Measurements from ENCODE around the gene ZBTB4.
A peak's percentile ranks its signal among the peaks of the same experiment; 100 is the strongest.
"Not testable (repeated sequence)": the region's sequence is repeated elsewhere in the genome, so short reads cannot be mapped to it uniquely, and the experiment has no call there.

The ZBTB4 gene

DNA sequence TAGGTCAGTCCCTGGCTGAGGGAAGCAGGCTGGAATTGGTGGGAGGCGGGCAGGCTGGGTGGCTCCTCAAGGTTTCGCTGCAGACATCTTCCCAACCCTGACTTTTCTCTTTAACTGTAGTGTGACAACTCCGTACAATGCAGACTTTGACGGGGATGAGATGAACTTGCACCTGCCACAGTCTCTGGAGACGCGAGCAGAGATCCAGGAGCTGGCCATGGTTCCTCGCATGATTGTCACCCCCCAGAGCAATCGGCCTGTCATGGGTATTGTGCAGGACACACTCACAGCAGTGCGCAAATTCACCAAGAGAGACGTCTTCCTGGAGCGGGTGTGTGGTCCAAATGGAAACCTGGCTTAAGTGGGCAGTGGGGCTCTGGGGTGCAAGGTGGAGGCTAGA is 19.7 kb upstream of the ZBTB4 start:
- H3K9me3 Mint-ChIP-seq: no peaks in the 10 kb centered on the region
- H3K27ac Mint-ChIP-seq: no peak overlapping the region
- H3K4me1 Mint-ChIP-seq: peaks cover 6% of the 10 kb centered on the region
- H3K36me3 Mint-ChIP-seq: peaks cover 76% of the 10 kb centered on the region
- no peak for ATAC-seq
- no peaks in the 10 kb centered on the region for H3K27me3 Mint-ChIP-seq
- no peak overlapping the region for H3K4me3 Mint-ChIP-seq

DNA sequence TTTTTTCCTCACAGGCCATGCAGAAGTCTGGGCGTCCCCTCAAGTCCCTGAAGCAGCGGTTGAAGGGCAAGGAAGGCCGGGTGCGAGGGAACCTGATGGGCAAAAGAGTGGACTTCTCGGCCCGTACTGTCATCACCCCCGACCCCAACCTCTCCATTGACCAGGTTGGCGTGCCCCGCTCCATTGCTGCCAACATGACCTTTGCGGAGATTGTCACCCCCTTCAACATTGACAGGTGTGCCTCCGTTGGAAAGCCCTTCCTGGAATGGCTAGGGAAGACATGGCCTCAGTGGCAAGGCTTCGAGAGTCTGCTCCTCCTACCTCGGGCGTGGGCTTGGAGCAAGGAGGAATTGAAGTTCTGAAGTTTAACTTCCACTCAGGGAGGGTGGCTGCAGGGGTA is 18.2 kb upstream of the ZBTB4 start:
- Mint-ChIP-seq H3K9me3 (no peaks in the 10 kb centered on the region), H3K27me3 (no peaks in the 10 kb centered on the region), H3K4me3 (no peak overlapping the region), H3K4me1 (peaks cover 22% of the 10 kb centered on the region), H3K27ac (no peak overlapping the region), H3K36me3 (peaks cover 73% of the 10 kb centered on the region)
- no peak for ATAC-seq

GRCh38 chr17:7497228-7497627 is 17.8 kb upstream of the ZBTB4 start:
- H3K9me3 Mint-ChIP-seq: no peaks in the 10 kb centered on the region
- H3K27me3 Mint-ChIP-seq: no peaks in the 10 kb centered on the region
- H3K36me3 Mint-ChIP-seq: peaks cover 69% of the 10 kb centered on the region
- peaks cover 22% of the 10 kb centered on the region for H3K4me1 Mint-ChIP-seq
- ATAC-seq: no peak
- H3K27ac Mint-ChIP-seq: no peak overlapping the region
- H3K4me3 Mint-ChIP-seq: no peak overlapping the region

DNA sequence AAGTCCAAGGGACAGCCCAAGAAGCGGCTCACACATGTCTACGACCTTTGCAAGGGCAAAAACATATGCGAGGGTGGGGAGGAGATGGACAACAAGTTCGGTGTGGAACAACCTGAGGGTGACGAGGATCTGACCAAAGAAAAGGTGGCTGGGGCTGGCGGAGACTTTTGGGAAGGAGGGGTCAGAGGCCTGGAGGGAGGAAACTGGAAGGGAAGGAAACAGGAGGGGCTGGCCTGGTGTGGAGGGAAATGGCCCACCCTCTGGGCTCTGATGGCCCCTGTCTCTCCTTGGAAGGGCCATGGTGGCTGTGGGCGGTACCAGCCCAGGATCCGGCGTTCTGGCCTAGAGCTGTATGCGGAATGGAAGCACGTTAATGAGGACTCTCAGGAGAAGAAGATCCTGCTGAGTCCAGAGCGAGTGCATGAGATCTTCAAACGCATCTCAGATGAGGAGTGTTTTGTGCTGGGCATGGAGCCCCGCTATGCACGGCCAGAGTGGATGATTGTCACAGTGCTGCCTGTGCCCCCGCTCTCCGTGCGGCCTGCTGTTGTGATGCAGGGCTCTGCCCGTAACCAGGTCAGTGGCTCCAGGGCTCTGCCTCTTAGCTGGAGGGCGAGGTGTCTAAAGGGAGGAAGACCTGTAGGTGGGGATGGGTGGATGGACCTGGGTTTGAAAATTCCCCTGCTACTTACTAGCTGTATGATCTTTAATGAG is 17.2 kb upstream of the ZBTB4 start:
- ATAC-seq: no peak
- Mint-ChIP-seq H3K4me3 (no peak overlapping the region), H3K4me1 (peaks cover 27% of the 10 kb centered on the region), H3K36me3 (peaks cover 64% of the 10 kb centered on the region), H3K9me3 (no peaks in the 10 kb centered on the region), H3K27me3 (no peaks in the 10 kb centered on the region), H3K27ac (no peak overlapping the region)

GRCh38 chr17:7495906-7496434 is 16.5 kb upstream of the ZBTB4 start:
- H3K27me3 Mint-ChIP-seq: no peaks in the 10 kb centered on the region

DNA sequence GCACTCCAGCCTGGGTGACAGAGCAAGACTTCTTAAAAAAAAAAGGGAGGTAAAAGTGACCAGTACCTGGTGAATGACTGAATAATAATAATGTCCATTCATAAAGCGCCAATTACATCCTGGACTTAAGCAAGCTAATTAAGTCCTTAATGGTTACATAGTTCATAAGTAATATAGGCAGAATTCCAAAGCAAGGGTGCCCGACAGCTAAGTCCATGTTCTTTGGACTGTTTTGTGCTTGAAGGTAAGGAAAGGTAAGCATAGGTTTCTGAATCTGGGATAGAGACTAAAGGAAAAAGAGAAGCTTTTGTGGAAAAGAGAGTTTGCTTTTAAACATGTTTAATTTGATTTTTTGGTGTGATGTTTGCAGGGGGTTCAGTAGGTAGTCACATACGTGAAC is 14.5 kb upstream of the ZBTB4 start:
- Mint-ChIP-seq H3K27me3 (no peaks in the 10 kb centered on the region), H3K4me1 (peaks cover 50% of the 10 kb centered on the region), H3K27ac (no peak overlapping the region), H3K36me3 (peaks cover 59% of the 10 kb centered on the region), H3K4me3 (no peak overlapping the region), H3K9me3 (no peaks in the 10 kb centered on the region)
- ATAC-seq: no peak

More at GRCh38 chr17:7495906-7496434, 16.5 kb upstream of the ZBTB4 start:
- peaks cover 62% of the 10 kb centered on the region for H3K36me3 Mint-ChIP-seq
- no peak overlapping the region for H3K4me3 Mint-ChIP-seq
- no peak overlapping the region for H3K27ac Mint-ChIP-seq
- H3K9me3 Mint-ChIP-seq: no peaks in the 10 kb centered on the region
- no peak for ATAC-seq
- peaks cover 31% of the 10 kb centered on the region for H3K4me1 Mint-ChIP-seq

GRCh38 chr17:7491583-7491982 is 12.2 kb upstream of the ZBTB4 start:
- Mint-ChIP-seq H3K4me1 (peaks cover 69% of the 10 kb centered on the region), H3K27me3 (no peaks in the 10 kb centered on the region), H3K9me3 (no peaks in the 10 kb centered on the region), H3K4me3 (no peak overlapping the region), H3K27ac (peak overlapping the region; percentile 40), H3K36me3 (peaks cover 50% of the 10 kb centered on the region)
- no peak for ATAC-seq

DNA sequence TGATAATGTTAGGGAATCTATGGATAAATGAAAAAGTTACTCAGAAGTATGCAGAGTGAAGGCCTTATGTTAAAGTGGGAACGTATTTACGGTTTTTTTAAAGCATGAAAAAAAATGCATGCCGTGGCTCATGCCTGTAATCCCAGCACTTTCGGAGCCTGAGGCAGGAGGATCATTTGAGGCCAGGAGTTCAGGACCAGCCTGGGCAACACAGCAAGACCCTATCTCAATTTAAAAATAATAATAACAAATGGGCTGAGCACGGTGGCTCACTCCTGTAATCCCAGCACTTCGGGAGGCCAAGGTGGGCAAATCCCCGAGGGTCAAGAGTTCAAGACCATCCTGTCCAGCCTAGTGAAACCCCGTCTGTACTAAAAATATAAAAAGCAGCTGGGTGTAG is 10.7 kb upstream of the ZBTB4 start:
- peaks cover 81% of the 10 kb centered on the region for H3K4me1 Mint-ChIP-seq
- no peak overlapping the region for H3K4me3 Mint-ChIP-seq
- H3K9me3 Mint-ChIP-seq: no peaks in the 10 kb centered on the region
- no peak for ATAC-seq
- peak overlapping the region; percentile 15 for H3K27ac Mint-ChIP-seq
- H3K36me3 Mint-ChIP-seq: peaks cover 36% of the 10 kb centered on the region
- H3K27me3 Mint-ChIP-seq: no peaks in the 10 kb centered on the region

GRCh38 chr17:7486181-7486580 is 6.8 kb upstream of the ZBTB4 start:
- Mint-ChIP-seq H3K36me3 (peaks cover 14% of the 10 kb centered on the region), H3K4me3 (peak overlapping the region; percentile 76), H3K4me1 (peaks cover 82% of the 10 kb centered on the region), H3K27ac (peak overlapping the region; percentile 100), H3K27me3 (no peaks in the 10 kb centered on the region), H3K9me3 (no peaks in the 10 kb centered on the region)
- no peak for ATAC-seq

DNA sequence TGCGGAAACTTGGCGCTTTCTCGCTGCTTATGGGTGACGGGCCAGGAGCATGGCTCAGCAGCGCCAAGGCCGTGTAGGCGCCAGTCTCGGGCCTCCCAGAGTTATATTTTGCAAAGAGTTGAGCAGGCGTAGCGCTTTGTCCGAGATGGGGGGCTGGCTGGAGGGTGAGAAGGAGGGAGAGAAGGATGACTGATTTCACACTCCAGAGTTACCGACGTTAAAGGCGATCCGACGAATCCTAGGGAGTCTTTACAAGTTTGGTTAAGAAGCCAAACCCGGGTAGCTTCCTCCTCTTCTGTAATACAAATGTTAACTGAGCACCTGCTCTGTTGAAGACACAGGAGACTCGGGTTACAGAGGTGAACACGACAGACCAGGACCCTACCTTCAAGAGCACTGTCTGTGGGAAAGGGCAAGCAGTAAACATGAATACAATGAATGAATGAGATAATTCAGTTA is 5.5 kb upstream of the ZBTB4 start:
- Mint-ChIP-seq H3K4me3 (peak overlapping the region; percentile 99), H3K36me3 (peaks cover 9% of the 10 kb centered on the region), H3K9me3 (no peaks in the 10 kb centered on the region), H3K4me1 (peaks cover 79% of the 10 kb centered on the region), H3K27me3 (no peaks in the 10 kb centered on the region), H3K27ac (peak overlapping the region; percentile 100)
- ATAC-seq: no peak

DNA sequence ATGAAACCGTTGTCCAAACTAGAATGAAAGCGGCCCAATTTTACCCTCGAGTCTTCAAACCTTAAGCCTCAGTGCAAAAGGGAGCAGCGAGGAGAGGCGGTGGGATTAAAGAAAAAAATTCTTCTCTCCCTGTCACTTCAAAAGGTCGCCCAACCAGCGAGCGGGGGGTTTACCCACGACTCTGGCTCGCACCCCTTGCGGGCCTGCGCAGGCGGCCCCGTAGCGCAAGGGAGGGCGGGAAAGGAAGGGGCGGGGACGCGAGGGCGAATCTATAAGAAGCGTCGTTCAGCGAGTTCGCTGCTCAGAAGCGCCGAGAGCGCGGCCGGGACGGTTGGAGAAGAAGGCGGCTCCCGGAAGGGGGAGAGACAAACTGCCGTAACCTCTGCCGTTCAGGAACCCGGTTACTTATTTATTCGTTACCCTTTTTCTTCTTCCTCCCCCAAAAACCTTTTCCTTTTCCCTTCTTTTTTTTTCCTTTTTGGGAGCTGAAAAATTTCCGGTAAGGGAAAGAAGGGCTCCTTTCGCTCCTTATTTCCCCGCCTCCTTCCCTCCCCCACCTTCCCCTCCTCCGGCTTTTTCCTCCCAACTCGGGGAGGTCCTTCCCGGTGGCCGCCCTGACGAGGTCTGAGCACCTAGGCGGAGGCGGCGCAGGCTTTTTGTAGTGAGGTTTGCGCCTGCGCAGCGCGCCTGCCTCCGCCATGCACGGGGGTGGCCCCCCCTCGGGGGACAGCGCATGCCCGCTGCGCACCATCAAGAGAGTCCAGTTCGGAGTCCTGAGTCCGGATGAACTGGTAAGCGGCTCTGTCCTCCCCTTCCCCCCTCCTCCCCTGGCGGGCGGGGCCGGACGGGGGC is 4.9 kb upstream of the ZBTB4 start, which contains the start of gene POLR2A:
Gene POLR2A, plus strand, starts transcription at position 300 of the 852 bp plus-strand sequence.
- H3K4me1 Mint-ChIP-seq: peaks cover 74% of the 10 kb centered on the region
- peak; percentile 84 for ATAC-seq
- peak within 1 kb of the TSS; percentile 99 for H3K4me3 Mint-ChIP-seq
- H3K36me3 Mint-ChIP-seq: peaks cover 7% of the 10 kb centered on the region
- H3K9me3 Mint-ChIP-seq: no peaks in the 10 kb centered on the region
- peak within 1 kb of the TSS; percentile 100 for H3K27ac Mint-ChIP-seq
- H3K27me3 Mint-ChIP-seq: no peaks in the 10 kb centered on the region

DNA sequence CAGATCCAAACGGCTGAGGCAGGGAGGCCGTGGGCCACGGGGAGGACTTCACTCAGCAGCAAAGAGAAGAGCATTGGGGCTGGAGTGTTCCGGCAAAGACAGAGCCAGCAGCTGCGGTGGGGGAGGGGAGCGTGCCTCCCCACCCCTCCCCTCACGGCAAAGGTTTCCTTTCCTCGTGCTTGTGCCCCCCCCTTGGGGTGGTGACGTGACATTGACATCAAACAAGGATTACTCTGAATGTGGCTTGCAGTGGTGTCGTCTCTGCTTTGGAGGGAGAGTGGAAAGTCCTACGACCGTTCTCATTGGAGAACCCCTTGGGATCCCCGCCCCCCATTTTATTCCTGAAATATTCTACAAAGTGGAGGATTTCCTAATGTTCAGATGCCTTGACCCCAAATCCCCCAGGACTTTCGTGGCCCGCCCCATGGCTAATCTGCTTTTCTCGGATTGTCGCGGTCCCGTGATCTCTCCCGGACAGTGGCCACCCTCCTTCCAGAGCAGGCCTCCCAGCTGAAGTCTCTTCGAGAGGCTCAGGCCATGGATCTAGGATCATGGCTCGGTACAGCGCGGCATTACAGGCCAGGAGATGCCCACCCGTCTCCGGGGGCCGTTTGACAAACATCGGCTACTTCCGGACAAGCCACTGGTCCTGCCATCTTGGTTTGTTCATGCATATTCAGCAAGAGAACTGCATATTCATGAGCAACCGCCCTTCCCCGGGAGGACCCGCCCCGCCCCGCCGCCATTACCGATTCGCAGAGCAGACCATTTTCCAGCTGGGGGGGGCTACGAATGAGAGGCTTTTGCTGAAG is 4.0 kb upstream of the ZBTB4 start:
- H3K4me1 Mint-ChIP-seq: peaks cover 71% of the 10 kb centered on the region
- peak; percentile 81 for ATAC-seq
- H3K9me3 Mint-ChIP-seq: no peaks in the 10 kb centered on the region
- H3K36me3 Mint-ChIP-seq: no peaks in the 10 kb centered on the region
- H3K27ac Mint-ChIP-seq: peak overlapping the region; percentile 100
- peak overlapping the region; percentile 99 for H3K4me3 Mint-ChIP-seq
- H3K27me3 Mint-ChIP-seq: no peaks in the 10 kb centered on the region

DNA sequence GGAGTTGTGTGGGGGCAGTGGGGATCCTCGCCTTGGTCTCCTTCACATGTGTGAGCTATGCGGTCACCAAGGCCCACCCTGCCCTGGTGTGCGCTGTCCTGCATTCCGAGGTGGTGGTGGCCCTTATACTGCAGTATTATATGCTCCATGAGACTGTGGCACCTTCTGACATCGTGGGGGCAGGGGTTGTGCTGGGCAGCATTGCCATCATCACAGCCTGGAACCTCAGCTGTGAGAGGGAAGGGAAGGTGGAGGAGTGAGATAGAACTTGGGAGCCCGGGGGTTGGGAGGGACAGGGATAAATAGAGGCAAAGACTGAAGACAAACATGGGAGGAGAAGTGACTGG is 3.3 kb upstream of the ZBTB4 start:
- Mint-ChIP-seq H3K4me1 (peaks cover 73% of the 10 kb centered on the region), H3K4me3 (peak overlapping the region; percentile 99), H3K27ac (peak overlapping the region; percentile 100)
- ATAC-seq, H3K27me3 Mint-ChIP-seq, H3K36me3 Mint-ChIP-seq, H3K9me3 Mint-ChIP-seq: not testable (repeated sequence)

DNA sequence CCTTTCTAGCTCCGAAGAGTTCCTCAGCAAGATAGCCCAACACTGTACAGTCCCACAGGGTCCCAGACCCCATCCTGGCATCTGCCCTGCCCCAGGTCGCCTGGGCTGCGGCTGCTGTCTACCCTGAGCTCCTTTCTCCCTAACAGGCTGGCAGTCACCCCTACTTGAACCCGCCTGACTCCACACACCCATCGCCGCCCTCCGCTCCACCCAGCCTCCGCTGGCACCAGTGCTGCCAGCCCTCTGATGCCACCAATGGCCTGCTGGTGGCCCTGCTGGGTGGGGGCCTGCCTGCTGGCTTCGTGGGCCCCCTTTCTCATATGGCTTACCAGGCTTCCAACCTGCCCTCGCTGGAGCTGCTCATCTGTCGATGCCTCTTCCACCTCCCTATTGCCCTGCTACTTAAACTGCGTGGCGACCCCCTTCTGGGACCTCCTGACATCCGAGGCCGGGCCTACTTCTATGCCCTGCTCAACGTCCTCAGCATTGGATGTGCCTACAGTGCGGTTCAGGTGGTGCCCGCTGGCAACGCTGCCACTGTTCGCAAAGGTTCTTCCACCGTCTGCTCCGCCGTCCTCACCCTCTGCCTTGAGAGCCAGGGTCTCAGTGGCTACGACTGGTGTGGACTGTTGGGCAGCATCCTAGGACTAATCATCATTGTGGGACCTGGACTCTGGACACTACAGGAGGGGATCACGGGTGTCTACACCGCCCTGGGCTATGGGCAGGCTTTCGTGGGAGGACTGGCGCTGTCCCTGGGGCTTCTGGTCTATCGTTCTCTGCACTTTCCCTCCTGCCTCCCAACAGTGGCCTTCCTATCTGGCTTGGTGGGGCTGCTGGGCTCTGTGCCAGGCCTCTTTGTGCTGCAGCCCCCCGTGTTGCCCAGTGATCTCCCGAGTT is 2.7 kb upstream of the ZBTB4 start:
- Mint-ChIP-seq H3K4me3 (peak overlapping the region; percentile 99), H3K4me1 (peaks cover 73% of the 10 kb centered on the region), H3K27ac (peak overlapping the region; percentile 100)
- not testable (repeated sequence) for H3K36me3 Mint-ChIP-seq, ATAC-seq, H3K27me3 Mint-ChIP-seq, H3K9me3 Mint-ChIP-seq
